Measurements from ENCODE around the gene CSF2. TPM values are rescaled to one million over a fixed set of nuclear protein-coding genes. Genes with fewer than 3 reads are reported as not detected.

CSF2 gene
- total RNA-seq, 2 donors from 2014 or later: not detected

DNA sequence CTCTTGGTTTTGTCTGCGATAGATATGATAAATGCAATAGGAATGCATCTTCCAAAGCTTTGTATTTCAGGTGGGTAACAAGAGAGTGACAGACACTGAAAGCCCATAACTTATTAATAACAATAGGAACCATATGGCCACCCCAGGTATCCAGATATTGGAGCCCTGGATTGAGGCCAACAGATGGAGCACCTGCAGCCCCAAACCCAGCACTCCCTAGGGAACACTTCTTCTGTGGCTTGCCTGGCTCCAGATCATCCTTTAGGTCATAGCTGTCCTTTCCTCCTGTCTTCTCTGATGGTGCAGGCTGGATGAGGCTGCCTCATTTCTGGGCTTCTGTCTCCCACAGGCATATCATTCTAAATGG lies 18.2 kb upstream of the CSF2 start:
- no peak for DNase-seq (ENCODE audit: low spot score)
- TF ChIP-seq, protein P1, sequence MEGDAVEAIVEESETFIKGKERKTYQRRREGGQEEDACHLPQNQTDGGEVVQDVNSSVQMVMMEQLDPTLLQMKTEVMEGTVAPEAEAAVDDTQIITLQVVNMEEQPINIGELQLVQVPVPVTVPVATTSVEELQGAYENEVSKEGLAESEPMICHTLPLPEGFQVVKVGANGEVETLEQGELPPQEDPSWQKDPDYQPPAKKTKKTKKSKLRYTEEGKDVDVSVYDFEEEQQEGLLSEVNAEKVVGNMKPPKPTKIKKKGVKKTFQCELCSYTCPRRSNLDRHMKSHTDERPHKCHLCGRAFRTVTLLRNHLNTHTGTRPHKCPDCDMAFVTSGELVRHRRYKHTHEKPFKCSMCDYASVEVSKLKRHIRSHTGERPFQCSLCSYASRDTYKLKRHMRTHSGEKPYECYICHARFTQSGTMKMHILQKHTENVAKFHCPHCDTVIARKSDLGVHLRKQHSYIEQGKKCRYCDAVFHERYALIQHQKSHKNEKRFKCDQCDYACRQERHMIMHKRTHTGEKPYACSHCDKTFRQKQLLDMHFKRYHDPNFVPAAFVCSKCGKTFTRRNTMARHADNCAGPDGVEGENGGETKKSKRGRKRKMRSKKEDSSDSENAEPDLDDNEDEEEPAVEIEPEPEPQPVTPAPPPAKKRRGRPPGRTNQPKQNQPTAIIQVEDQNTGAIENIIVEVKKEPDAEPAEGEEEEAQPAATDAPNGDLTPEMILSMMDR (IDR thresholded peaks at IDR 0.05): no peak

DNA sequence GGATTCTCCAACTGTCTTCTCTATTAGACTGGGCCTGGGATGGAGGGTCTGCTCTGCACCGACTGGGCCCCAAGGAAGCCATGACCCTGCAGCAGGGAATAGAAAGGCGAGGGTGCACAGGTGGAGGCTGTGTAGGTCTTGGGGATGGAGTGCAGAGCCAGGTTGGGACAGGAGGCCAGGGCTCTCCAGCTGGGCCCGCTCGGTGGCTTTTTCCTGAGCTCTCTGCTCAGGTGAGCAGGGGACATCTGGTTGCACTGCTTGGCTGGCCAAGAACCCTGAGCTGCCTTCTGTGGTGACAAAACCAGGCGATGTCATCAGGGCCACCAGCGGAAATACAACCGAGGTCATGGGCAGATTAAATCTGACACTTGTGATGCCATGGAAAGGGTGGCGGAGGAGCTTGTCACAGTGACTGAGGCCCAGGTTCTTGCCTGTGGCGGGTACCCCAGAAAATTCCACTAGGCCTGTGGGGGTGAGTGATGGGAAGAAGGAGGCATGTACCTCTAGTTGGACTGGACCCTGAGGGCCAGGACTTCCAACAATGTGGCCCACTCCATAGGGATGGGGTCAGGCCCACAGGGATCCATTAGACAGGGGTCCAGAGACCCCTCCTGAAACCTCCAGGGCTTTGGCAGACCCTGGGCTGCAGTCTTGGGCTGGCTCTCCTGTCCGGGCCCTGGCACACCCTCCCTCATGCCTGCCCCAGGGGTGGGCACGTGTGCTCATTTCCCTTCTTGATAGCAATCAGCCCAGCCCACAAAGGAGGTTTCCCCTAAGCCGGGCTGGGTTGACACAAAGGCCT lies 17.6 kb upstream of the CSF2 start:
- H3K27ac ChIP-seq: no peak overlapping the region
- no peaks in the 10 kb centered on the region for H3K4me1 ChIP-seq
- H3K4me3 ChIP-seq: no peak overlapping the region
- H3K36me3 ChIP-seq: no peaks in the 10 kb centered on the region
- no peaks in the 10 kb centered on the region for H3K9me3 ChIP-seq
- TF ChIP-seq, protein P1 (IDR thresholded peaks at IDR 0.05): no peak
- DNase-seq (ENCODE audit: low spot score): peak; percentile 38
- no peaks in the 10 kb centered on the region for H3K27me3 ChIP-seq

More for the DNA sequence above, 18.2 kb upstream of the CSF2 start:
- no peak overlapping the region for H3K27ac ChIP-seq
- no peak overlapping the region for H3K4me3 ChIP-seq
- no peaks in the 10 kb centered on the region for H3K36me3 ChIP-seq
- no peaks in the 10 kb centered on the region for H3K9me3 ChIP-seq
- no peaks in the 10 kb centered on the region for H3K4me1 ChIP-seq
- H3K27me3 ChIP-seq: no peaks in the 10 kb centered on the region

DNA sequence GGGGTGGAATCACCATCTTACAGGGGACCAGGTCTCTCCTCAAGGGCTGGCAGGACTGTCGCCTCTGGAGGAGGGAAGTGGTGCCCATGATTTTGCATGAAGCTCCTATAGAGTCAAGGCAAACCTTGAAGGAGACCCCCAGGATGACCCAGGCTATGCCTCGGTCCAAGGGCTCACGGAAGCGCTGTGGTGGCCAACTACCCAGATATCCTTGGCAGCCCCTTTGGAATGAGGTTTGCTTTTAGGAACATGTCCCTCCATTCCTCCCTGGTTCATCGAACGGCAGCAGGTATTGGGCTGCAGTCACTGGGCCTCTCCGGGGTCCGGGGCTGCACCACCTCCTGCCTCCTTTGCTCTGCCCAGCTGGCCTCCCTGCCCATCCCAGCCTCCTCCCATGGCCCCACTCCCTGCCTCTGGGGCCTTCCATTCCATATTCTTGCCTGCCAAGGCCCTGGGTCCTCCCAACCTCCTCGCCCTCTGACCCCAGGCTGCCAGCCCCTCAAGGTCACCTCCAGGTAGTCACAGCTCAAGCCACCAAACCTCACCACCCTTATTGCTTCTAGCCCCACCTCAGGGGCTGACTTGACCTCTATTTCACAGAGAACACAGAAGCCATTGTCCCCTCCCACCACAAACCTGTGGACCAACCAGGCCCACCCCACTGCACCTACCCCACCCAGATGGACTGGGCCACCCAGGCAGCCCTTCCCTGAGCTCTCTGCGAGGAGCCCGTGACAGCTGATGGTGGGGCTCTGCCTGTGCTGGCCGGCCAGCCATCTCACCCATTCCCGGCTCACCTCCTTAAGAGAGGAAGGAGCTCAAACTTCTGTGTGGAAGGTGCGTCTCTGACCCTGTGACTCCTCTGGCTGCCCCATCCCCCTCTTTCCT lies 16.7 kb upstream of the CSF2 start:
- Histone ChIP-seq H3K36me3 (no peaks in the 10 kb centered on the region), H3K27me3 (no peaks in the 10 kb centered on the region), H3K9me3 (no peaks in the 10 kb centered on the region), H3K4me1 (no peaks in the 10 kb centered on the region), H3K4me3 (no peak overlapping the region), H3K27ac (no peak overlapping the region)
- peak; percentile 32 for DNase-seq (ENCODE audit: low spot score)
- TF ChIP-seq, protein P1 (IDR thresholded peaks at IDR 0.05): no peak

DNA sequence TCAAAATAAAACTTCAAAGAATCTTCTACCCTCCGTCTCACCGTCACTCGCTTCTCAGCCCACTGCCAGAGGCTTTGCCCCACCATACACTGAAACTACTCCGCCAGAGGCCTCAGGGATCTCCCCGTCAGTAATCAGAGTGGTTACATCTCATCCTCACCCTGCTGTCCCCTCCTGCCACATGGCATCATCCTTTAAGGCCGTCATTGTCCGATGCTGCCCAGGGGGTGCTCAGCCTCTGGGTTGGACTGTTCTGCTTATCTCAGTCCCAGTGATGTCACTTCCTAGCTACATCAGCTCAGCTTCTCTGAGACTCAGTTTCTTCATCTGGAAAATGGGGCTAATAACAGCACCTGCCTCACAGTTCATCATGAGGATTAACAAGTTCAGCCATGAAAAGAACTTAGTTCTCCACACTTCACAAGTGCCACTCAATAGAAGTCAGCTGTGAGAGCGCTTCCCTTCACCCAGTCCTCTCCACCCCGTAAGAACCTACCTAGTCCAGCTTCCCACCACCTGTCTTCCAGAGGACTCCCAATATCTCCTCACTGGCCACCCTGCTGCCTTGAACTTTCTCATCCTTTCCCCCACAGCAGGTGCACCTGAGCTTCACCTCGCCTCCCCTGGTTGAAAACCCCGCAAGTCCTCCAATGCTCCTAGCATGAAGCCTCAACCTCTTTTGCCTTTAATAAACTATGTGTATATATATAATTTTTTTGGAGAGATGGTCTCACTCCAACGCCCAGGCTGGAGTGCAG lies 15.9 kb upstream of the CSF2 start:
- TF ChIP-seq, protein P1 (IDR thresholded peaks at IDR 0.05): no peak

DNA sequence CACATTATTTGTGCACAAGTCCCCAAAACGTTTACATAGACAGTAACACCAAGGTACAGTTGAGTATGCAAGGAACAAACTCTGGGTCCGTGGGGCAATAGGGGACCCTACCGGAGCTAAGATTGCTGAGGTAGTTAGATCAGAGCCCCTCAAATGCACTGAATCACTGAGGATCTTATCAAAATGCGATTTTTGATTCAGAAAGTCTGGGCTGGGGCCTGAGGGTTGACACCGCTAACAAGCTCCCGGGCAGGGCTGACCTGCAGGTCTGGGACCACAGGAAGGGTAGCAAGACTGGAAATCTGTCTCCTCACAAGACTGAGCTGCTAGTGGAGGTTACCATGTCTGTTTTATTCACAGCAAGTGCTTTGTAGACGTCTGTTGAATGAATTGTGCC lies 14.9 kb upstream of the CSF2 start:
- H3K27me3 ChIP-seq: no peaks in the 10 kb centered on the region
- peak; percentile 53 for DNase-seq (ENCODE audit: low spot score)
- H3K9me3 ChIP-seq: no peaks in the 10 kb centered on the region
- no peak overlapping the region for H3K4me3 ChIP-seq
- TF ChIP-seq, protein P1 (IDR thresholded peaks at IDR 0.05): no peak
- H3K27ac ChIP-seq: no peak overlapping the region
- no peaks in the 10 kb centered on the region for H3K36me3 ChIP-seq
- H3K4me1 ChIP-seq: no peaks in the 10 kb centered on the region

More for the DNA sequence above, 15.9 kb upstream of the CSF2 start:
- Histone ChIP-seq H3K4me3 (no peak overlapping the region), H3K27me3 (no peaks in the 10 kb centered on the region), H3K4me1 (no peaks in the 10 kb centered on the region), H3K9me3 (no peaks in the 10 kb centered on the region), H3K27ac (no peak overlapping the region), H3K36me3 (no peaks in the 10 kb centered on the region)
- peak; percentile 38 for DNase-seq (ENCODE audit: low spot score)
